Measurements from ENCODE around the gene PRDX2. TPM values are rescaled to one million over a fixed set of nuclear protein-coding genes. Genes with fewer than 3 reads are reported as not detected.
"Not testable (repeated sequence)": the region's sequence is repeated elsewhere in the genome, so short reads cannot be mapped to it uniquely, and the experiment has no call there.

Gene PRDX2
- total RNA-seq (2014; rRNA removed; shearing (Covaris generic)) (344 and 399 TPM in 2 replicates), total RNA-seq (2022) (345 and 357 TPM in 2 replicates), Bru-seq, nascent RNA (percentile 80 among the genes with signal in this experiment), BruChase-seq, experiment 1, labeled RNA remaining after a 6-hour chase (percentile 94 among the genes with signal in this experiment), BruChase-seq, experiment 2, labeled RNA remaining after a 2-hour chase (percentile 83 among the genes with signal in this experiment)
- long read RNA-seq, transcript PRDX2-201 (6 exons, 987 nt) = major isoform, 851 of 998 reads
- long read RNA-seq, partial matches to known transcripts = 125 of 998 reads
- long read RNA-seq, other reads (novel, unspliced or antisense) = 15 of 998 reads

- peak within 1 kb of the TSS; percentile 22 for H3K27ac ChIP-seq (ENCODE audit: low read depth, low read length, poor library complexity, severe bottlenecking)
- H3K4me3 ChIP-seq (ENCODE audit: low read depth, low read length, poor library complexity, severe bottlenecking) = peak within 1 kb of the TSS; percentile 95
- no peaks in the 10 kb centered on the region for H3K9me2 ChIP-seq (ENCODE audit: insufficient read depth, low read length)
- peaks cover 12% of the 10 kb centered on the region; the same call in 1 of the 2 replicates for H3K79me2 ChIP-seq (ENCODE audit: insufficient read depth, low read depth, low read length)
- intact Hi-C loops (cut with micrococcal nuclease; ENCODE audit: unreplicated experiment) = no loop called here
- no TSS peak for BruUV-seq (replicated peaks)
- TF ChIP-seq, protein P1, sequence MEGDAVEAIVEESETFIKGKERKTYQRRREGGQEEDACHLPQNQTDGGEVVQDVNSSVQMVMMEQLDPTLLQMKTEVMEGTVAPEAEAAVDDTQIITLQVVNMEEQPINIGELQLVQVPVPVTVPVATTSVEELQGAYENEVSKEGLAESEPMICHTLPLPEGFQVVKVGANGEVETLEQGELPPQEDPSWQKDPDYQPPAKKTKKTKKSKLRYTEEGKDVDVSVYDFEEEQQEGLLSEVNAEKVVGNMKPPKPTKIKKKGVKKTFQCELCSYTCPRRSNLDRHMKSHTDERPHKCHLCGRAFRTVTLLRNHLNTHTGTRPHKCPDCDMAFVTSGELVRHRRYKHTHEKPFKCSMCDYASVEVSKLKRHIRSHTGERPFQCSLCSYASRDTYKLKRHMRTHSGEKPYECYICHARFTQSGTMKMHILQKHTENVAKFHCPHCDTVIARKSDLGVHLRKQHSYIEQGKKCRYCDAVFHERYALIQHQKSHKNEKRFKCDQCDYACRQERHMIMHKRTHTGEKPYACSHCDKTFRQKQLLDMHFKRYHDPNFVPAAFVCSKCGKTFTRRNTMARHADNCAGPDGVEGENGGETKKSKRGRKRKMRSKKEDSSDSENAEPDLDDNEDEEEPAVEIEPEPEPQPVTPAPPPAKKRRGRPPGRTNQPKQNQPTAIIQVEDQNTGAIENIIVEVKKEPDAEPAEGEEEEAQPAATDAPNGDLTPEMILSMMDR (conservative IDR thresholded peaks at IDR 0.05; ENCODE audit: low read length) = no peak
- no peak for TF ChIP-seq EZH2phosphoT487 (IDR thresholded peaks at IDR 0.05; ENCODE audit: borderline replicate concordance, low read depth, low read length)
- H3K9me3 ChIP-seq (ENCODE audit: low read length) = no peaks in the 10 kb centered on the region
- DNase-seq (ENCODE audit: low spot score) = peak; percentile 96
- H3K4me2 ChIP-seq (ENCODE audit: low read length) = peak within 1 kb of the TSS; percentile 92
- H3K4me1 ChIP-seq (ENCODE audit: insufficient read depth, low read length, poor library complexity, severe bottlenecking) = peaks cover 23% of the 10 kb centered on the region
- no peaks in the 10 kb centered on the region for H4K20me1 ChIP-seq (ENCODE audit: insufficient read depth, low read length)
- H3K36me3 ChIP-seq (ENCODE audit: insufficient read depth, low read length) = peaks cover 19% of the 10 kb centered on the region; the same call in 1 of the 2 replicates
- CTCF ChIA-PET (ENCODE audit: unreplicated experiment) = no interaction called here
- POLR2A ChIA-PET = interaction anchor here (1.1 kb wide), 1 partner anchor 10 kb away, joined by 5 read pairs; the partner anchor contains the start of gene JUNB
- peak within 1 kb of the TSS; percentile 71; the same call in 1 of the 2 replicates for H2AFZ ChIP-seq (ENCODE audit: low read length)
Measured at GRCh38 chr19:12801466-12802266, at the start of gene PRDX2, which contains the start of gene THSD8. Gene PRDX2, minus strand, starts transcription at chr19:12801800. Its CDS starts 539 bp downstream, at chr19:12801261. Gene THSD8, plus strand, starts transcription at chr19:12802069. Its CDS starts 3 bp downstream, at chr19:12802072.

DNA sequence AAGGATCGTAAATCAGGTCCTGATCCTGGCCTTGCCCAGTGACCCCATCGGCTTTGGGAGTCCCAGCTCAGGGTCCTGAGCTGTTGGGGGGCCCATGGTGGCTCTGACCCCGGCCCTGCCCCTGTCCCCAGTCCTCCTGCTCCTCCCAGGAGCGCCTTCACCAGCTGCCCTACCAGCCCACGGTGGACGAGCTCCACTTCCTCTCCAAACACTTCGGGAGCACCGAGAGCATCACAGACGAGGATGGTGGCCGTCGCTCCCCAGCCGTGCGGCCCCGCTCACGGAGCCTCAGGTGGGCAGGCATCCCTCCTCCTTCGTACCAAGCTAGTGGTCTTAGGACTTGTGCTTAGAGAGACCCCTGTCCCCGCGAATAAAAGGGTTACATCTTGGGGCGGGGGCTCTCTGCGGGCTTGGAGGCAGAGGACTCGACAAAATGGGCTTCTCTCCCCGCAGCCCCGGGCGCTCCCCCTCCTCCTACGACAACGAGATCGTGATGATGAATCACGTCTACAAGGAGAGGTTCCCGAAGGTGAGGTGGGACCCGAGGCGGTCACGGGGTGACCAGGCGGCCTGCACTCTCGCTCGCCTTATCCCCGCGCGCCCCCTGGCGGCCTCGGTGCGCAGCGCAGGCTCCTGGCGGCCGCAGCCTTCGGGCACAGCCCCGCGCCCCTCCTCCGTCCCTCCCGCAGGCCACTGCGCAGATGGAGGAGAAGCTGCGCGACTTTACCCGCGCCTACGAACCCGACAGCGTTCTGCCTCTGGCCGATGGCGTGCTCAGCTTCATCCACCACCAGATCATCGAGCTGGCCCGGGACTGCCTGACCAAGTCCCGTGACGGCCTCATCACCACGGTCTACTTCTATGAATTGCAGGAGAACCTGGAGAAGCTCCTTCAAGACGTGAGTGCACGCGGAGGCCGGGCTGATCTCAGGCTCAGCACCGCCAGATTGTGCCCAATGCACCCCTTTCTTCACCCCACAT is 45.8 kb upstream of the PRDX2 start:
- no peak overlapping the region for H3K27ac ChIP-seq (ENCODE audit: low read depth, low read length, poor library complexity, severe bottlenecking)
- ChIA-PET CTCF (ENCODE audit: unreplicated experiment) (interaction anchor here (0.5 to 0.8 kb wide), 2 partner anchors 19 to 77 kb away, joined by 3 to 4 read pairs; no protein-coding TSS in a partner anchor), POLR2A (interaction anchor here (0.6 kb wide), 1 partner anchor 445 kb away, joined by 6 read pairs; no protein-coding TSS in a partner anchor)
- H3K36me3 ChIP-seq (ENCODE audit: insufficient read depth, low read length) = peaks cover 12% of the 10 kb centered on the region
- H3K4me2 ChIP-seq (ENCODE audit: low read length) = peak overlapping the region; percentile 39; the same call in 1 of the 2 replicates
- TF ChIP-seq EZH2phosphoT487 (IDR thresholded peaks at IDR 0.05; ENCODE audit: borderline replicate concordance, low read depth, low read length) = no peak
- TF ChIP-seq, protein P1 (conservative IDR thresholded peaks at IDR 0.05; ENCODE audit: low read length) = peak; percentile 96
- no peaks in the 10 kb centered on the region for H4K20me1 ChIP-seq (ENCODE audit: insufficient read depth, low read length)
- no peaks in the 10 kb centered on the region for H3K9me3 ChIP-seq (ENCODE audit: low read length)
- no peaks in the 10 kb centered on the region for H3K9me2 ChIP-seq (ENCODE audit: insufficient read depth, low read length)
- DNase-seq (ENCODE audit: low spot score) = peak; percentile 68
- no TSS peak for BruUV-seq (replicated peaks)
- intact Hi-C loops (cut with micrococcal nuclease; ENCODE audit: unreplicated experiment) = loop anchor here (2.0 kb wide), 1 partner anchor 81 kb away; no protein-coding TSS in a partner anchor
- H3K4me3 ChIP-seq (ENCODE audit: low read depth, low read length, poor library complexity, severe bottlenecking) = no peak overlapping the region
- no peaks in the 10 kb centered on the region for H3K4me1 ChIP-seq (ENCODE audit: insufficient read depth, low read length, poor library complexity, severe bottlenecking)
- no peaks in the 10 kb centered on the region for H3K79me2 ChIP-seq (ENCODE audit: insufficient read depth, low read depth, low read length)
- H2AFZ ChIP-seq (ENCODE audit: low read length) = no peak overlapping the region

GRCh38 chr19:12846613-12847012 is 45.0 kb upstream of the PRDX2 start:
- H3K4me1 ChIP-seq (ENCODE audit: insufficient read depth, low read length, poor library complexity, severe bottlenecking); H3K4me3 ChIP-seq (ENCODE audit: low read depth, low read length, poor library complexity, severe bottlenecking); BruUV-seq (replicated peaks); H2AFZ ChIP-seq (ENCODE audit: low read length); DNase-seq (ENCODE audit: low spot score); H3K9me3 ChIP-seq (ENCODE audit: low read length); H3K4me2 ChIP-seq (ENCODE audit: low read length); H4K20me1 ChIP-seq (ENCODE audit: insufficient read depth, low read length); H3K9me2 ChIP-seq (ENCODE audit: insufficient read depth, low read length); H3K79me2 ChIP-seq (ENCODE audit: insufficient read depth, low read depth, low read length); H3K27ac ChIP-seq (ENCODE audit: low read depth, low read length, poor library complexity, severe bottlenecking): not testable (repeated sequence)
- POLR2A ChIA-PET = interaction anchor here (0.6 kb wide), 1 partner anchor 444 kb away, joined by 6 read pairs; no protein-coding TSS in a partner anchor
- CTCF ChIA-PET (ENCODE audit: unreplicated experiment) = interaction anchor here (0.6 kb wide), 1 partner anchor 62 kb away, joined by 4 read pairs; no protein-coding TSS in a partner anchor
- H3K36me3 ChIP-seq (ENCODE audit: insufficient read depth, low read length) = peaks cover 12% of the 10 kb centered on the region
- intact Hi-C loops (cut with micrococcal nuclease; ENCODE audit: unreplicated experiment) = loop anchor here (2.0 kb wide), 1 partner anchor 80 kb away; no protein-coding TSS in a partner anchor
